Tibial artery (tissue), 4 donors: ENCODE measurements around the gene HDAC1.

Source experiments
- DNase-seq, 2 donors: peaks; one replicate each; pipeline ENCODE4 v3.0.0-alpha.2; 2019
- H3K27ac ChIP-seq, 2 donors: fragments of 200-600 bp; sonication (generic) in 1 of 2; 1 replicate in 1 of 2; 2 replicates in 1 of 2; pipeline ENCODE4 v1.5.1; 2018 to 2019; ENCODE audit warnings: mild to moderate bottlenecking in 1 of 2
- H3K27me3 ChIP-seq, 2 donors: fragments of 200-600 bp; sonication (generic) in 1 of 2; one replicate each; pipeline versions ENCODE4 v1.5.1 to v1.6.0; 2016 to 2019
- H3K36me3 ChIP-seq, 3 donors: fragments of 200-600 bp; sonication (generic) in 2 of 3; one replicate each; pipeline ENCODE4 v1.5.1; 2016 to 2019; ENCODE audit warnings: mild to moderate bottlenecking in 2 of 3
- H3K4me1 ChIP-seq, 4 donors: fragments of 200-600 bp; sonication (generic) in 2 of 4; 1 replicate in 3 of 4; 2 replicates in 1 of 4; pipeline ENCODE4 v1.5.1; 2016 to 2019
- H3K4me3 ChIP-seq, 2 donors: fragments of 200-600 bp; sonication (generic) in 1 of 2; 1 replicate in 1 of 2; 2 replicates in 1 of 2; pipeline ENCODE4 v1.5.1; 2018 to 2019; ENCODE audit warnings: mild to moderate bottlenecking in 2 of 2
- H3K9me3 ChIP-seq, 3 donors: fragments of 200-600 bp; sonication (generic) in 1 of 3; one replicate each; pipeline ENCODE4 v1.5.1; 2016 to 2019
- CTCF ChIP-seq, 2 experiments: fragments of 200-600 bp in 1 of 2; fragments of 450-650 bp in 1 of 2; IDR thresholded peaks; one replicate each; pipeline ENCODE4 v1.5.1; 2017 to 2019; ENCODE audit warnings: antibody characterized with exemption in 2 of 2, mild to moderate bottlenecking in 1 of 2, moderate library complexity in 1 of 2
- intact Hi-C: fragments of 100-400 bp; cut with DNase I; formaldehyde crosslinking; loops from one replicate; pipeline ENCODE4 v1.15.0; 2023; ENCODE audit warnings: low total_unique reads

Gene HDAC1

DNA sequence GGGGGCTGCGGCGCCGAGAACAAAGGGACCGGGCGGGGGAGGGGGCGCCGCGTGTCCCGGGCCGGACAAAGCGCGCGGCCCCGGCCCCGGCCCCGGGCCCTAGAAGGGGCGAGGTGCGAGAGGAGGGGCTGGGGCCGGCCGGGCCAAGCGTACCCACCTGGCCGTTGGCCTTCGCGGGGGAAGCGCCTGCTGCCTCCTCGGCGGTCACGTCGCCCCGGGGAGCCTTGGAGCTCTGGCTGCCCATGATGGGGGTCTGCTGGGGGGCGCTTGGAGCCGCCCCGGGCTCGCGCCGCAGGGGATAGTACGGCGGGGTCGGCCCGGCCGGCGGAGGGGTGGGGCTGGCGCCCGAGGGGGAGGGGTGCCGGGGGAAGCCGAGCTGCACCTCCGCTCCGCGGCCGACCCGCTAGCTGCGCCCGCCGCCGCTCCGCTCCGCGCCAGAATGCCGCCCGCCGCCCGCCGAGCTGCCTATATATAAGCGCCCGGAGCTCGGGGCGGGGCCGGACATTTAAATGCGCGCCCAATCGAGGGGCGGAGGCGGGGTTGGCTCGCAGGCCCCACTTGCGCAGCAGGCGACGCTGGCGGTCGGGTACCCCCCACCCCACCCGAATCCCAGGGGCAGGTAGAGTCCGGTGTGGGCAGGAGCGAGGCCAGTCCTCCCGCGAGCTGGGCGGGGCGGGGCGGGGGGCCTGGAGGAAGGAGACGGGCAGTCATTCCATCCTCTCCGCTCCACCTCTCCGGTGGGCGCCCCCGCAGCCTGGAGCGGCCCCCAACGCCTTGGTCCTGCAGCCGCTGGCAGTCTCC is 44.1 kb downstream of the HDAC1 start, which contains the start of gene MARCKSL1:
Gene MARCKSL1, minus strand, starts transcription at position 444 of the 801 bp plus-strand sequence. Its CDS starts 200 bp downstream, at position 244.
- H3K4me3 ChIP-seq: peak within 1 kb of the TSS; percentile 55 to 78
- intact Hi-C loops: no loop called here
- H3K27ac ChIP-seq: peak within 1 kb of the TSS in 1 of 2 donors; percentile 11
- H3K9me3 ChIP-seq: no peaks in the 10 kb centered on the region
- peaks cover 0 to 37% (median 21%) of the 10 kb centered on the region in 4 donors for H3K4me1 ChIP-seq
- H3K27me3 ChIP-seq: peaks cover 0 to 12% of the 10 kb centered on the region in 2 donors
- peaks cover 18 to 22% (median 19%) of the 10 kb centered on the region in 3 donors for H3K36me3 ChIP-seq
- no peak for TF ChIP-seq CTCF (IDR thresholded peaks at IDR 0.05)
- peak; percentile 68 to 80 for DNase-seq

- peak overlapping the region; percentile 55 to 78 for H3K4me3 ChIP-seq
- intact Hi-C loops: no loop called here
- peaks cover 0 to 37% (median 21%) of the 10 kb centered on the region in 4 donors for H3K4me1 ChIP-seq
- no peak for TF ChIP-seq CTCF (IDR thresholded peaks at IDR 0.05)
- no peaks in the 10 kb centered on the region for H3K9me3 ChIP-seq
- no peak for DNase-seq
- peaks cover 0 to 12% of the 10 kb centered on the region in 2 donors for H3K27me3 ChIP-seq
- H3K36me3 ChIP-seq: peaks cover 14 to 16% (median 14%) of the 10 kb centered on the region in 3 donors
- H3K27ac ChIP-seq: peak overlapping the region in 1 of 2 donors; percentile 11
Measured at GRCh38 chr1:32336591-32336932, 44.7 kb downstream of the HDAC1 start.

GRCh38 chr1:32336963-32337675 is 45.2 kb downstream of the HDAC1 start:
- peaks cover 8 to 10% (median 8%) of the 10 kb centered on the region in 3 donors for H3K36me3 ChIP-seq
- peaks cover 0 to 12% of the 10 kb centered on the region in 2 donors for H3K27me3 ChIP-seq
- no peak overlapping the region for H3K27ac ChIP-seq
- no peaks in the 10 kb centered on the region for H3K9me3 ChIP-seq
- H3K4me1 ChIP-seq: peaks cover 0 to 39% (median 21%) of the 10 kb centered on the region in 4 donors
- no peak for DNase-seq
- intact Hi-C loops: no loop called here
- no peak for TF ChIP-seq CTCF (IDR thresholded peaks at IDR 0.05)
- no peak overlapping the region for H3K4me3 ChIP-seq

- Histone ChIP-seq H3K4me3 (no peak overlapping the region), H3K36me3 (peaks cover 0 to under 1% (median 0%) of the 10 kb centered on the region in 3 donors), H3K27me3 (peaks cover 0 to 12% of the 10 kb centered on the region in 2 donors), H3K4me1 (peaks cover 0 to 41% (median 21%) of the 10 kb centered on the region in 4 donors), H3K9me3 (no peaks in the 10 kb centered on the region), H3K27ac (no peak overlapping the region)
- TF ChIP-seq CTCF (IDR thresholded peaks at IDR 0.05): no peak
- intact Hi-C loops: no loop called here
- DNase-seq: no peak
Measured at GRCh38 chr1:32337855-32338636, 46.2 kb downstream of the HDAC1 start.

DNA sequence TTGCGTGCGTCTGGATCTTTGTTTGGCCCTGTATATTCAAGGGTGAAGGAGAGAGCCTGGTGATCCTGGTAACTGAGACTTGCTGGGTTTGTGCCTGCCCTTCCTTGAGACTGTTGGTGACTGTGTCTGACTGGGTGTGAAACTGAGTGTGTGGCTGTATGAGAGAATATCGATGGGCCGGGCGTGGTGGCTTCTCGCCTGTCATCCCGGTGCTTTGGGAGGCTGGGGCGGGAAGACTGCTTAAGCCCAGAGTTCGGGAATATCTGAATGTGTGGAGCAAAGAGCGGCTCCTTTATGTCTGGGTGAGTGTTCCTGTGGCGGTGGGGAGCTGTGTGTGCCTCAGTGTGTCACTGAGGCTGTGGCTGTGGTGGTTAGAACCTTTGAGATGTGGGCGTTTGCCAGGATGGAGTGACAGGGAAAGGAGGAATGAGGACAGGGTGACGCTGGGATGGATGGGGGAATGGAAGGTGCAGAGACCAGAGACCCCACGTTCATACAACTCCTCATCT is 46.8 kb downstream of the HDAC1 start:
- H3K36me3 ChIP-seq: no peaks in the 10 kb centered on the region
- DNase-seq: no peak
- no peaks in the 10 kb centered on the region for H3K9me3 ChIP-seq
- no peak for TF ChIP-seq CTCF (IDR thresholded peaks at IDR 0.05)
- H3K27ac ChIP-seq: no peak overlapping the region
- H3K4me3 ChIP-seq: no peak overlapping the region
- intact Hi-C loops: no loop called here
- peaks cover 0 to 12% of the 10 kb centered on the region in 2 donors for H3K27me3 ChIP-seq
- peaks cover 0 to 41% (median 21%) of the 10 kb centered on the region in 4 donors for H3K4me1 ChIP-seq
